SK-N-MC (cell line): ENCODE measurements around the gene GREB1.

ENCODE experiments used
- DNase-seq: peaks from one replicate; pipeline ENCODE4 v3.0.0-alpha.2; 2011; ENCODE audit warnings: low read depth, low spot score
- H3K27ac ChIP-seq: fragments of 200-600 bp; sonication (generic); 2 replicates; pipeline ENCODE4 v1.5.1; 2016; ENCODE audit warnings: mixed run types
- H3K36me3 ChIP-seq: fragments of 200-600 bp; sonication (generic); 2 replicates; pipeline ENCODE4 v1.6.1; 2017; ENCODE audit warnings: antibody characterized with exemption, low read length, mixed read lengths; ENCODE audit not compliant: insufficient read depth
- H3K4me3 ChIP-seq: fragments of 200-600 bp; sonication (generic); 2 replicates; pipeline ENCODE4 v1.5.1; 2016
- H3K9ac ChIP-seq: fragments of 200-600 bp; sonication (generic); 2 replicates; pipeline ENCODE4 v1.8.0; 2017; ENCODE audit warnings: mixed run types, mixed read lengths; ENCODE audit not compliant: insufficient read length
- H3K9me3 ChIP-seq: fragments of 200-600 bp; sonication (generic); 2 replicates; pipeline ENCODE4 v1.6.1; 2017; ENCODE audit warnings: low read depth, mild to moderate bottlenecking, antibody characterized with exemption, low read length, moderate library complexity, mixed read lengths
- EZH2 ChIP-seq: fragments of 200-600 bp; sonication (generic); IDR thresholded peaks from one replicate; pipeline ENCODE4 v1.6.1; 2017; ENCODE audit warnings: antibody characterized with exemption
- FOXP2 ChIP-seq: optimal IDR thresholded peaks from 2 replicates; pipeline ENCODE3; 2011; ENCODE audit warnings: mild to moderate bottlenecking, moderate library complexity; ENCODE audit not compliant: insufficient read depth; ENCODE audit errors: extremely low read length, control extremely low read depth
- POLR2AphosphoS5 ChIP-seq: IDR thresholded peaks from 2 replicates; pipeline ENCODE4 v1.6.1; 2012; ENCODE audit warnings: mild to moderate bottlenecking, low read depth, low read length, borderline replicate concordance

The GREB1 gene

DNA sequence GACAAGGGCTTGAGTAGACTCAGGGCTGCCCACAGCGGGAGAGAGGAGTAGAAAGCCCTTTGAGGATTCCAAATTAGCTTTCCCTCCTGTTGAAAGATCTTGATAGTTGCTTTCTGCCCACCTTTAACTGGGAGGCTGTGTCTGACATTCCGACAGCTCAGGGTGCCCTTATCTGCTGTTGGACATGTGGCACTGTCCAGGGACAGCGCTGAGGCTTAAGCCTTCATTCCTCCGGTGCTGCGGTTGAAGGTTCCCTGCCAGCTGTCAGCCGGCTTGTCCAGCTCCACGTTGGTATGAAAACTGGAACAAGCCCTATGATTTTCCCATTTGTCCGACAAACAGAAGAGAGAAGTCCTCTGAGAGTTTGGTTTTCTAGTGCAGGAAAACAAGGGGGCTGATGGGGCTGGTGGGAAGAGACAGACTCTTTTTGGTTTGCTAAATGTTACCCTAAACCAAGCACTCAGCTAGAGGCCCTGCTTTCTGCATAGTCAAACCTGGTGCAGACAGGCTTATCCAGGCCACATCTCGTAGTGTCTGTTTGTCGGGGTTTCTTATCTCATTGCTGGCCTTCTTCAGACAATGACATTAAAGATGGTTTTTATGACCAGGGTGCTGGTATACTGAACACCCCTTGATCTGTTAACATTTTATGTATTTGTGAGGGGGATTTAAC lies 24.5 kb downstream of the GREB1 start:
- DNase-seq, result no peak
- Histone ChIP-seq H3K9me3 (no peaks in the 10 kb centered on the region), H3K36me3 (no peaks in the 10 kb centered on the region), H3K9ac (no peak overlapping the region), H3K27ac (no peak overlapping the region), H3K4me3 (no peak overlapping the region)
- no peak for TF ChIP-seq POLR2AphosphoS5
- no peak for TF ChIP-seq EZH2
- no peak for TF ChIP-seq FOXP2

DNA sequence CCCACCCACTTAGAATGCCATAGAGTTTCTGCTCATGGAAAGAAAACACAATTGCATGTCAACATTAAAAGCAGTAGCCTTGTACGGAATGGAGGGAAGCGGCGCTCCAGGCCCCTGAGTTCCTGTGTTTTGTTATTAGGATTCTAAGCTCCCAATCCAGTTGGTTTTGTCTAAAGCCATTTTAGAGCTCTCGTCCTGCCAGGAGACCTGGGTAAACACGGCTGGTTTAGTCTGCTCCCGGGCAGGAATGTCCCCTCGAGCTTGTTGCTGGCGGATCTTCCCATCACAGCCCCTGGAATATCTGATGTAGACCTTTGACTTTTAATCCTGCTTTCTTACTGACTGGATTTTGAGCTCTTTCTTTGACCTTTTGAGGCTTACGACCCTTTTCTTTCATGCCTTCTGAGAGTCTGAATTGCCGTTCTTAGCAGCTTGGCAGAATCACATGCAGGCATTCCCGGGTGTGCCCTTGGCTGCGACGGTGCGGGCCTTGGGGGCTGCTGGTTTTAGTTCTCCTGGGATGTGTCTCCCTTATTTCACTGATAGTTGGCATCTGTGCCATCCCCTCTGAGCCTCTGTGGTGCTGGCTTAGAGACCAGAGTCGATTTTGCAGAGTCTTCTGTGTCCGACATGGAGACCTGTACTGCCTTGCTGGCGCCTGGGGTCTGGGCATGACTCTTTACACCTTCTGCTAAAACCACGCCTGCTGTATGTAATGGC lies 25.4 kb downstream of the GREB1 start:
- no peaks in the 10 kb centered on the region for H3K9me3 ChIP-seq
- H3K4me3 ChIP-seq, result no peak overlapping the region
- no peak for TF ChIP-seq EZH2
- no peak for TF ChIP-seq FOXP2
- TF ChIP-seq POLR2AphosphoS5, result no peak
- no peak overlapping the region for H3K27ac ChIP-seq
- no peak for DNase-seq
- H3K9ac ChIP-seq, result no peak overlapping the region
- H3K36me3 ChIP-seq, result no peaks in the 10 kb centered on the region

DNA sequence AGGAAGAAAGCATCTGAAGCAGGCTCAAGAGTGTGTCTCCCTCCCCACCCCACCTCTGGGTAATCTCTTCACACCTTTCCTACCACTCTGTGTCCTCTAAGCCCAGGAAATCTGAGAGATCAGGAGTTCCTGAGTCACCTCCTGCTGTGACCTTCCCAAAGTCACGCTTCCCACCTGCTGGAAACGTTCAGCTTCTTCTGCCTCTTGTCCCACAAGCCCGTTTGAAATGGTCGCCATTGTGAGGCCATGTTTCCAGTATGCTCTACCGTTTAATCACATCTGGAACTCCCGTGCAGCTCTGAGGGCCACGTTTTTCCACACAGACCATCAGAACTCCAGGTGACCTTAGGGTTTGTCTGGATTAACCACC lies 25.9 kb downstream of the GREB1 start:
- no peak overlapping the region for H3K27ac ChIP-seq
- TF ChIP-seq POLR2AphosphoS5 (no peak), FOXP2 (no peak), EZH2 (no peak)
- H3K9ac ChIP-seq, result no peak overlapping the region
- H3K9me3 ChIP-seq, result no peaks in the 10 kb centered on the region
- no peaks in the 10 kb centered on the region for H3K36me3 ChIP-seq
- no peak overlapping the region for H3K4me3 ChIP-seq
- no peak for DNase-seq

DNA sequence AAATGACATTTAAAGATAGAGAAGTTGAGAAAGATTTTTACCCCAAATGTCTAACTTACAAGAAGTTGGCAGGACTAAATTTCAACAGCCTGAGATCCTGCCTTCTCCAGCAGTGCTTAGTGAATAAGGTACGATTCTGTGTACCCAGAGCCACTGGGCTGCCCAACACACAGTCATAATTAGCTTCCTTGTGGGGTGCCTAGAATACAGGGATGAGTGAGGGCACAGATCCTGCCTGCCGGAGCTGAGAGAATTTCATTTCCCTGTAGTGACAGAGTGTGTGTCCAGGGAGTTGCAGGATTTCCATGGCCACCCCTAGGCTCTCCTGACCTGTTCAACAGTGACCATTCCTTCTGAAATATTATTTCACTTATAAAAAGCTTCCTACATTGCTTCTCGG lies 27.0 kb downstream of the GREB1 start:
- H3K9me3 ChIP-seq, result no peaks in the 10 kb centered on the region
- H3K36me3 ChIP-seq, result no peaks in the 10 kb centered on the region
- no peak overlapping the region for H3K9ac ChIP-seq
- no peak for DNase-seq
- no peak overlapping the region for H3K4me3 ChIP-seq
- TF ChIP-seq FOXP2 (no peak), EZH2 (no peak), POLR2AphosphoS5 (no peak)
- H3K27ac ChIP-seq, result no peak overlapping the region

DNA sequence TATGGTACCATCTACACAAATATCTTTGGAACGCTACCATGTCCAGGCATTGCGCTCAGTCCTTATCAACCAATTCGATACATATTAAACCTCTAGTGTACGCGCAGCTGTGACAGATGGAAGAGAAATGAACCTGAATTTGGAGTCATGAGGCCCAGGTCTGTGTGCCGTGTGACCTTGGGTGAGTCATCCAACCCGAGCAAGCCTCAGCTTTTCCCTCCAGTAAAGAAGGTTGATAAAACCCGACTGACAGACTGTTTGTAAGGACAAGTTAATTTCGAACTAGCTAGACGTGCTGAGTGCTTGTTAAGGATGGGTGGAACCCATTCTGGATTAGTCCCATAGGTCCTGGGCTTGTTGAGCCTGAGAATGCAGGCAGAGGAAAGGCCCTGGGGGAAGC lies 28.2 kb downstream of the GREB1 start:
- Histone ChIP-seq H3K27ac (no peak overlapping the region), H3K4me3 (no peak overlapping the region), H3K9ac (no peak overlapping the region), H3K9me3 (no peaks in the 10 kb centered on the region), H3K36me3 (no peaks in the 10 kb centered on the region)
- TF ChIP-seq POLR2AphosphoS5 (no peak), EZH2 (no peak), FOXP2 (no peak)
- DNase-seq, result no peak

DNA sequence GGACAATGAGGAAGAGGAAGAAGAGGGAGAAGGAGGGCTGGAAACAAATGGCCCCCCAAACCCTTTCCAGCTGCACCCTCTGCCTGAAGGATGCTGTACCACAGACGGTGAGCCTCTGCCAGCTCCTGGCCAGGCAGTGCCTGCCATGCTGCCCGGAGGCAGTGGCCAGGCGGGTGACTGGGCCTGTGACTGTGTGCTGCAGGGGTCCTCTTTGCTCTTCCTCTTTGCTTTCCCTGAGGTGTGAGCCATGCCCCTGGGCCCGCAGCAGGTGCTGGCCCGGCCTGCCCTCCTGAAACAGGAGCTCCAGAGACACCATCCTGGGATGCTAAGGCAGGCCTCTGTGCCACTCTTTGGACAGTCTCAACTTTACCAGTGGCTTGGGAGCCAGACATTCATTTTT lies 28.6 kb downstream of the GREB1 start:
- Histone ChIP-seq H3K27ac (no peak overlapping the region), H3K9ac (no peak overlapping the region), H3K4me3 (no peak overlapping the region), H3K36me3 (no peaks in the 10 kb centered on the region), H3K9me3 (no peaks in the 10 kb centered on the region)
- TF ChIP-seq POLR2AphosphoS5, result no peak
- no peak for TF ChIP-seq EZH2
- TF ChIP-seq FOXP2, result no peak
- no peak for DNase-seq

DNA sequence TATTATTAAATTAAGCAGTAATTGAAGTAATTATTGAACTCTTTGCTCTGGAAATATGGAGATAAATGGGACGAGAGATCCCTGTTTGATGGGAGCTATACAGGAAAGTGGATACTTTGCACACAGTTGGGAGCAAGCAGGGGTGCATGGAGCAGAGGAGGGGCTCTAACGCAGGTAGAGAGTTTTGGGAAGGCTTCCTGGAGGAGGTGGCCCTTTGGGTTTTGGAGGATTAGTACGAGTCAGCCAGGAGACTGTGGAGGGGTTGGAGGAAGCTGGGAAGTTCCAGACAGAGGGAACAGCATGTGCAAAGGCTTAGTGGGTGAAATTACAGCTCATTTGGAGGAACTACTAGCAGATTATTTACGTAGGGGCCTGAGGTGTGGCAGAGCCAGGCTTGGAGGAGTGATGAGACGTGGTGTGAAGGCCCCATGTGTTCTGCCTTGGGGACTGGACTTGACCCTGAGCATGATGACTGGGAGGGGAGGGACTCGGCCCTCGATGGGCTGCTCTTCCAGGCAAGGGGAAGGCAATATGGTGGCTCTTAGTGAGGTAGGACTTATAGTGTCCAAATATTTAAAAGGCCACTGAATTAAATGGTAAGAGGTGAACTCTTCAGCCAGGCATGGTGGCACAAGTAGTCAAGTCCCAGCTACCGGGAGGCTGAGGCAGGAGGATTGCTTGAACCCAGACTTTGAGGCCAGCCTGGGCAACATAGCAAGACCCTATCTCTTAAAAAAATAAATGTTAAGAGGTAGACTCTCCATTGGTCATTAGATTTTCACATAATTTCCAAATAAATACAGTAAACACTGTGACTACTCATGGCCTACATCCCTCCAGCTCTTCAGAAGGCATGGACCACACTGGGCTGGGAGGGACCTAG lies 30.2 kb downstream of the GREB1 start:
- H3K9me3 ChIP-seq, result no peaks in the 10 kb centered on the region
- no peaks in the 10 kb centered on the region for H3K36me3 ChIP-seq
- DNase-seq, result no peak
- H3K9ac ChIP-seq, result no peak overlapping the region
- no peak overlapping the region for H3K4me3 ChIP-seq
- H3K27ac ChIP-seq, result no peak overlapping the region
- TF ChIP-seq POLR2AphosphoS5, result no peak
- no peak for TF ChIP-seq FOXP2
- TF ChIP-seq EZH2, result no peak

DNA sequence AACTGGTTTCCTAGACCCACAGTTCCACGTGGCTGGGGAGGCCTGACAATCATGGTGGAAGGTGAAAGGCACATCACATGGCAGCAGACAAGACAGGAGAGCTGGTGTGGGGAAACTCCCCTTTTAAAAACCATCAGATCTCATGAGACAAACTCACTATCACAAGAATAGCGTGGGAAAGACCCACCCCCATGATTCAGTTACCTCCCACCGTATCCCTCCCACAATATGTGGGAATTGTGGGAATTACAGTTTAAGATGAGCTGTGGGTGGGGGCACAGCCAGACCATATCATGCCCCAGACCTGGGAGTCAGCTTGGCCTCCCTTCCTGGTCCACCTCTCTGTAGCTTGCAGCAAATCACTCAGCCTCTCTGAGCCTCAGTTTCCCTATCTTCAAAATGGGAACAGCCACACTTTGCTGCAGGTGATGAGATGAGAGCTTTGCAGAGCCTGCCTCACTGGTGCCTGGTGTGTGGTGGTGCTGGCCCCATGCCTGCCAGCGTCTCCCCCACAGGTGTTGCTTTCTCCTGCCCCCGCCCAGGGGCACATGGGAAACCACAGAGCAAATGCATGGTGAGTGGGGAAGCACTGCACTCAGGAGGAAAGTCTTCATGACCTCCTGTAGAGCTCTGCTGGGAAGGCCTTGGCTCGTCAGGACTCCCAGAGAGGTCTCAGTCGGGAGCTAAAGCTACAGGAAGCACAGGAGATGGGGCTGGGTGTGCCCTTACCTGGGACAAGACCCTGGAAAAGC lies 31.1 kb downstream of the GREB1 start:
- Histone ChIP-seq H3K36me3 (no peaks in the 10 kb centered on the region), H3K27ac (no peak overlapping the region), H3K9ac (no peak overlapping the region), H3K4me3 (no peak overlapping the region), H3K9me3 (no peaks in the 10 kb centered on the region)
- DNase-seq, result no peak
- TF ChIP-seq FOXP2, result no peak
- no peak for TF ChIP-seq POLR2AphosphoS5
- TF ChIP-seq EZH2, result no peak
